Astrocyte of the spinal cord (primary cell): ENCODE data around the gene KCNA1.
"Not testable (repeated sequence)": the region's sequence is repeated elsewhere in the genome, so short reads cannot be mapped to it uniquely, and the experiment has no call there.

ENCODE experiments used
- DNase-seq: peaks from one replicate; pipeline ENCODE4 v3.0.0; 2011; ENCODE audit warnings: low read depth, low spot score
- H3K4me3 ChIP-seq: 2 replicates; pipeline ENCODE4 v1.5.1; 2011; ENCODE audit warnings: low read depth, mild to moderate bottlenecking, low read length, moderate library complexity
- CTCF ChIP-seq: IDR thresholded peaks from 2 replicates; pipeline ENCODE4 v1.5.1; 2012; ENCODE audit warnings: low read depth, mild to moderate bottlenecking, low read length, inconsistent platforms
- in situ Hi-C: cut with HindIII; loops from 2 replicates; pipeline ENCODE4 v1.10.0; 2017; ENCODE audit warnings: low sequenced_read_pairs

Gene KCNA1

GRCh38 chr12:4867384-4867783, 42.3 kb upstream of the KCNA1 start:
- TF ChIP-seq CTCF = no peak
- in situ Hi-C loops = no loop called here
- no peak for DNase-seq
- no peak overlapping the region for H3K4me3 ChIP-seq

- in situ Hi-C loops = no loop called here
- no peak for DNase-seq
- H3K4me3 ChIP-seq = no peak overlapping the region
- TF ChIP-seq CTCF = no peak
Measured at GRCh38 chr12:4870423-4870822, 39.3 kb upstream of the KCNA1 start.

GRCh38 chr12:4871514-4871913, 38.2 kb upstream of the KCNA1 start:
- in situ Hi-C loops = no loop called here
- DNase-seq = no peak
- no peak overlapping the region for H3K4me3 ChIP-seq
- no peak for TF ChIP-seq CTCF

- TF ChIP-seq CTCF = no peak
- in situ Hi-C loops = no loop called here
- H3K4me3 ChIP-seq = no peak overlapping the region
- DNase-seq = no peak
Measured at GRCh38 chr12:4873947-4874346, 35.8 kb upstream of the KCNA1 start.

- DNase-seq = no peak
- TF ChIP-seq CTCF = no peak
- no peak overlapping the region for H3K4me3 ChIP-seq
- in situ Hi-C loops = no loop called here
Measured at GRCh38 chr12:4874671-4875070, 35.0 kb upstream of the KCNA1 start.

- in situ Hi-C loops, H3K4me3 ChIP-seq, DNase-seq: not testable (repeated sequence)
Measured at GRCh38 chr12:4879481-4879880, 30.2 kb upstream of the KCNA1 start.

- no peak for TF ChIP-seq CTCF
- in situ Hi-C loops = no loop called here
- DNase-seq = no peak
- no peak overlapping the region for H3K4me3 ChIP-seq
Measured at GRCh38 chr12:4881266-4882064, 28.2 kb upstream of the KCNA1 start.
